Transverse colon (tissue), 4 donors: Measurements from ENCODE around the gene BACE2.

ENCODE experiments used
- CTCF ChIP-seq, 5 experiments: fragments of 200-600 bp in 3 of 5; fragments of 450-650 bp in 2 of 5; sonication (generic) in 3 of 5; IDR thresholded peaks; 1 replicate in 2 of 5; 2 replicates in 3 of 5; pipeline ENCODE4 v1.5.1; 2016 to 2017; ENCODE audit warnings: antibody characterized with exemption in 5 of 5, inconsistent platforms in 3 of 5, mild to moderate bottlenecking in 2 of 5, moderate library complexity in 1 of 5
- EP300 ChIP-seq: sonication (generic); formaldehyde crosslinking; IDR thresholded peaks from one replicate; pipeline ENCODE4 v1.6.1; 2017; ENCODE audit warnings: antibody characterized with exemption, low read depth
- POLR2AphosphoS5 ChIP-seq, 3 donors: sonication (generic); formaldehyde crosslinking; IDR thresholded peaks; one replicate each; pipeline ENCODE4 v1.6.1; 2016; ENCODE audit warnings: antibody characterized with exemption in 3 of 3

- TF ChIP-seq CTCF (IDR thresholded peaks at IDR 0.05): no peak
- TF ChIP-seq EP300: no peak
- TF ChIP-seq POLR2AphosphoS5 (IDR thresholded peaks at IDR 0.05): no peak
Observed at GRCh38 chr21:41209016-41209619, 41.2 kb downstream of the BACE2 start.
